ENCODE measurements around the gene MRC1.

The MRC1 gene

GRCh38 chr10:17848646-17849045 is 39.5 kb downstream of the MRC1 start:
- DNase-seq = no peak

- DNase-seq = no peak
These were observed 41.4 kb downstream of the MRC1 start for GRCh38 chr10:17850501-17850900.

- peak; percentile 35 for DNase-seq
These were observed 42.5 kb downstream of the MRC1 start for GRCh38 chr10:17851611-17852010.

- DNase-seq = no peak
These were observed 45.0 kb downstream of the MRC1 start for GRCh38 chr10:17854044-17854652.

GRCh38 chr10:17857040-17857439 is 47.9 kb downstream of the MRC1 start:
- DNase-seq = no peak

DNA sequence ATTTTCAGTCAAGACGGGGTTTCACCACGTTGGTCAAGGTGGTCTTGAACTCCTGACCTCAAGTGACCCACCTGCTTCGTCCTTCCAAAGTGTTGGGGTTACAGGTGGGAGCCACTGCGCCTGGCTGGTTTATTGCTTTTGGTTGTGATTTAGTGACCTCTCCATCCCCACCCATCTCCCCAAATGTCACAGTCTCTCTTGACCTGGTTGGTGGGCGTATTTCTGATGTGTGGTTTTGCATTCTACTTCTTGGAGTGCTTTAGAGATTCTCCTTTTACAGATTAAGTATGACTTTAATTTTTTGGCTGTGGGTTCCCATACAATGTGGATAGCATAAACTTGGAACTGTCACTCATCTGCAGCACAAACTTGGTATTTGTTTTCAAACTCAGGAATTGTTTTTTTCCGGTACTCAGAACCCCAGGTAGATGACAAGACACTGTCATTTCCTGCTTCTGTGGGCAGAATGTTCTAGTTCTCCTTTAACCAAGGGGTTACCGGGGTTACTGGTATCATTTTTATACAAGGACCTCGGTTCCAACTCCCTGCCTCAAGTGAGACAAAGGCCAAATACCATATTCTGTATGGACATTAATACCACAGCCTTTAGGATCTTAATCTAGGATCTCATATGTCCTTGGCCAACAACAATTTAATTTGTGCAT is 50.5 kb downstream of the MRC1 start:
- DNase-seq = no peak

DNA sequence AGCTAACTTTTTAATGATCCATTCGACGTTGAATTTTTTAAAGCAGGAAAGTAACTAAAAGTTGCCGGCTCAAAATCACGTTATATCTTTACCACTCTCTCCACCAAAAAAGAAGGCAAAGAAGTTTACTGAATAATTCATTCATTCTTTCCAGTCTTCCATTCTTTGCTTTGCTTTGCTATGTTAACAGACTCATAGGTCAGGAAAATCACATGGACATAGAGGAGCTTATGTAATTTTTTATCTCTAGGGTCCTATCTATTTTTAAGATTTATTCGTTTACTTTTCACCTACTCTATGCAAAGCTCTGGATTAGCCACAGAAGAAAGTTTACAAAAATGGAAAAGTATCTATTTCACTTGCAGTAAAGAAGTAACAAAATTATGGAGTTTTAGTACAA is 52.6 kb downstream of the MRC1 start:
- DNase-seq = no peak

- no peak for DNase-seq
These were observed 56.2 kb downstream of the MRC1 start for GRCh38 chr10:17865351-17865750.

GRCh38 chr10:17866346-17866745 is 57.2 kb downstream of the MRC1 start:
- DNase-seq = no peak

- no peak for DNase-seq
These were observed 57.9 kb downstream of the MRC1 start for GRCh38 chr10:17867056-17867455.

- no peak for DNase-seq
These were observed 61.9 kb downstream of the MRC1 start for GRCh38 chr10:17871036-17871435.

- DNase-seq = peak; percentile 3
These were observed 63.3 kb downstream of the MRC1 start for GRCh38 chr10:17872191-17873091.

DNA sequence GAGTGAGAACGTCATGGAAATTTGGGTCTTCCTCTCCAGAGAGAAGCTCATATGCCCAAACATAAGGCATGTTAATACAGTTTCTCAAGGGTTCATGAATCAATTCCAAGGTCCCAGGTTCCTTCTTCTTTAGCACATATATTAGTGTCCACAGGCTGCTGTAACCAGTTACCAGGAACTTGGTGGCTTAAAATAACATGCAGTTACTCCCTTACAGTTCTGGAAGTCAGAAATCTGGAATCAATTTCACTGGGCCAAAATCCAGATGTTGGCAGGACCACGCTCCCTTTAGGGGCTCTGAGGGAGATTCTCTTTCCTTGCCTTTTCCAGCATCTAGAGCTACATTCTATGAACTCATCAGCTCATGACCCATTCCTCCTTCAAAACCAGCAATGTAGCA is 64.8 kb downstream of the MRC1 start:
- no peak for DNase-seq

GRCh38 chr10:17877121-17877520 is 68.0 kb downstream of the MRC1 start:
- no peak for DNase-seq

DNA sequence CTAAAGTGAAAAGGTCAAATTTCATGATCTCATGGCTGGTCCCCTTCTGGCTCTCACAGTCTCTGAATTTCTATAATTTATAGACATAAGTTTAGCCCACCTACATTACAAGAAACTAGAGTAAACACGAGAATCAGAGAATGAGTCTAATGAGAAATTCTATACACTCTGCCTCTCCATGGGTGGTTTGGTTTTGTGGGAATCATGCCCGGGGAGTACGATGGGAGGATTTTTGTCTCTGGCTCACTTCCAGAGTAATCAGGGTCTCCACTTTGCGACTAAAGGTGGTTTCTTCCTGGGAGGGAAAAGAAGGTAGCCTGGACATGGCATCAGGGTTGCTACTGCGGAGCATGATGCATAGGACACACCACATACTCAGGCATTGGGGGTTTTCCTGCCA is 69.7 kb downstream of the MRC1 start:
- no peak for DNase-seq

- no peak for DNase-seq
These were observed 71.5 kb downstream of the MRC1 start for GRCh38 chr10:17880601-17881000.

DNA sequence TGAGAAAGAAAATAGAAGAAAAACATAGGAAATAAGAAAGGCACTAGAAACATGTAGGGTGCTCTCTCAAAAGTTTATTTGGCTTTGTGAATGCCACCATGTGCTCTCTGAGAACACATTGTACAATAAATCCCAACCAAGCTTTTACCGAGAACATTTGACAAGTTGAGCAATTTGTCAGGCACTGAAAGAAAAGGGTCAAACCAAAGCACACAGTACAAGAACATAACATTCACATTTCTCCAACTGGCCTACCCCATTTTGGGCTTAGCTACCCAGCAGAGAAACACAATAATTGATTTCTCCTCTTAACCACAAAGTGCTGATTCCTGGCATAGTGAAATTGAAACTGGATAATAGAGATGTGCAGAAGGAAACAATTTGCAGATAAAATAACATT is 73.4 kb downstream of the MRC1 start:
- DNase-seq = no peak

DNA sequence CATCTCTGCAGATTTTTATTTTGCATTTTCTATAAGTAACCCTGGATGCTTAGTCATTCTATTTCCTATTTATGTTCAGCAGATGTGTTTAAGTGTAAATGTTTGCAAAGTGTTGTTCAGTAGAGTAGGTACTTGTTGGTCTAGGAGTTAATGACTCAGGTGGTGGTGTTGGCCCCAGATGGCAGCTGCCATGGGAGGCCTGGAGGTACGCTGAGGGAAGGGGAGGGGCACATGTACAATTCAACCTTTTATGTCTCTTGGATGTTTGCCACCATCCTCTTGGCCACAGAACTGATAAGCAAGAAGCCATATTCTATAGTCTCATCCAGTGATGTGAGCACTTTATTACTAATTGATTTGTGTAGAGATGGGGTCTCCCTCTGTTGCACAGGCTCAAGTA is 74.5 kb downstream of the MRC1 start:
- peak; percentile 74 for DNase-seq

GRCh38 chr10:17888189-17888588 is 79.0 kb downstream of the MRC1 start:
- no peak for DNase-seq

DNA sequence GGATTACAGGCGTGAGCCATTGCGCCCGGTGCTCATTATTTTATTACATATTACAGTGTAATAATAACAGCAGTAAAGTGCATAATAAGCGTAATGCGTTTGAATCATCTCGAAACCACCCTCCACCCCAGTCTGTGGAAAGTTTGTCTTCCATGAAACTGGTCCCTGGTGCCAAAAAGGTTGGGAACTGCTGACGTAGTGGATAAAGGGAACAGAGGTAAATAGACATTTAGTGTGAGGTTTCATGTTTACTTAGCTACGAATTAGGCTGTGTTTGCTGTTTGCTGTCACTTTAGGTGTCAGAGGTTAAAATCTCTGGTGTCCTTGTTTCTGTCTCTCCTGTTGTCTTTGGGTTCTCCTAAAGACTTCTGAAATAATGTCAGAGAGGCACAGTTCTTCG is 82.3 kb downstream of the MRC1 start:
- peak; percentile 8 for DNase-seq

DNA sequence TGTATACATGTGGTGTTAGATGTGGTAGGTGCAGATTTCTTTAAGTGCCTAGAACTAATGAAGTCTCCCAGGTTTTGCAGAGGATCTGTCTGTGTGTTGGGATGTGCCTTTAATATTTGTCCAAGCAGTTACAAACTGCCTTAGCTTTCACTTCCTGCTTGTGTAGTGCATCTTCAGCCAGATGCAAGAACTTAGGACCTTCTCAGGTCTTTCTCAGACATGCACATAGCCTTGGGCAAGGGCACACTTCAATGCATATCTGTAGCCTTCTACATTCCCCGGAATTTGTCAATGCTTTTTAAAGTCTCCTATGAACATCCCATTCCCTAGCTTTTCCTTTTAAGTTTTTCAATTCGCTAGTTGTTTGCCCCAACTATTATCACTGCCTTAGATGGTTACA is 95.4 kb downstream of the MRC1 start:
- DNase-seq = no peak

GRCh38 chr10:17905491-17905890 is 96.3 kb downstream of the MRC1 start:
- DNase-seq = no peak

DNA sequence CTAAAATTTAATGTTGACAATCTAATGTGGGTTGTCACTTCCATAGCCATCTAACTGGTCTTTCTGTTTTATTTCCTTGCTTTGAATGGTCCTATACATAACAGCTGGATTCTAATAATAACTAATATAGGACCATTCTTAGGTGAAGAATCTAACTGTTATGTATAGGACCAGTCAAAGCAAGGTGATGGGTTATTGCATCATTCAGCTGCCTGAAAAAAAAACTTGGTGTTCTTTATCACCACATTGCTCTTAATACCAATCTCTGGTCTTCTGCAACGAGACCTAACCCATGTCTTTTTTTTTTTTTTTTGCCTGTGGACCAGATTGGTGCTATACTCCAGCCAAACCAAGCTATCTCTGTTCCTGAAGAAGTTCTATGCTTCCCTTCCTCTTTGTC is 96.9 kb downstream of the MRC1 start:
- DNase-seq = no peak

DNA sequence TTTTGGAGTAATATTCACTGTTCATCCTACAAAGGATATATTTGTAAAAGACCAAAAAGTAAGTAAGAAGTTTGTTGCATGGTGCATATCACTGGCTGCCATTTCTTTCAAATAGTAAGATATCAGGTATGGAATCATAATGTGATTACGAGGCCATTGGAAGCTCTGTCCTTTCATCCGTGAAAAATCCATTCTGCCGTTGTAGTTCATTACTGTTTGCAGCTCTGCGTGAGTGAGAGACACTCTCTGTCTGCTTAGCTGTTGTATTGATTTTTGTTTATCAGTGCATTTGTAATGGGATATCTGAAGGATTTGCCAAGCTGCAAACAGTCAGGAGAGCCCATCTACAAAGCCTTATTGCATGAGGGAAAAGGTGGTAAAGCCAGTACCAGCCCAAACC is 98.5 kb downstream of the MRC1 start:
- DNase-seq = no peak
